Measurements from ENCODE around the gene ABITRAM.
A peak's percentile ranks its signal among the peaks of the same experiment; 100 is the strongest.

Gene ABITRAM

DNA sequence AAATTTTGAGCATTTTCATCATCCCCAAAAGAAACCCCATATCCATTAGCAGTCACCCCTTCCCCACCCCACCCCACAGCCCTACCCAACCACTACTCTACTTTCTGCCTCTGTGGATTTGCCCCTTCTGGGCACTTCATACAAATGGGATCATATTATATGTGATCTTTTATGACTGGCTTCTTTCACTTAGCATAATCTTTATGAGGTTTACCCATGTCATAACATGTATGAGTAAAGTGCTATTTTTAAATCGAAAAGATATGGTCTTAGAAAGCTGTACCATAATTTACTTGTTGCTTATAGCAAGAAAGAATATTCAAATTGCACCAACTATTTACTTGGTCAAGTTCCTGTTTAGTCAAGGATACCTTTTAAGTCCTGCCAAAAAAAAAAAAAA is 13.0 kb upstream of the ABITRAM start:
- Histone ChIP-seq H3K4me1 (ENCODE audit: low read length) (no peaks in the 10 kb centered on the region), H3K9ac (ENCODE audit: low read length) (no peak overlapping the region), H2AFZ (ENCODE audit: low read depth, low read length) (no peak overlapping the region), H3K27ac (ENCODE audit: low read length) (no peak overlapping the region), H3K4me3 (ENCODE audit: low read length) (no peak overlapping the region), H3K27me3 (ENCODE audit: low read depth, low read length) (no peaks in the 10 kb centered on the region), H3K4me2 (ENCODE audit: low read length) (no peak overlapping the region), H3K79me2 (ENCODE audit: low read length) (no peaks in the 10 kb centered on the region), H3K36me3 (replicated peaks; ENCODE audit: low read depth, low read length) (peaks cover 35% of the 10 kb centered on the region), H4K20me1 (ENCODE audit: insufficient read depth, low read length) (no peaks in the 10 kb centered on the region), H3K9me3 (ENCODE audit: insufficient read depth, low read length) (no peaks in the 10 kb centered on the region)
- no peak for TF ChIP-seq EZH2phosphoT487 (IDR thresholded peaks at IDR 0.05; ENCODE audit: low read depth)
- TF ChIP-seq, protein P1, sequence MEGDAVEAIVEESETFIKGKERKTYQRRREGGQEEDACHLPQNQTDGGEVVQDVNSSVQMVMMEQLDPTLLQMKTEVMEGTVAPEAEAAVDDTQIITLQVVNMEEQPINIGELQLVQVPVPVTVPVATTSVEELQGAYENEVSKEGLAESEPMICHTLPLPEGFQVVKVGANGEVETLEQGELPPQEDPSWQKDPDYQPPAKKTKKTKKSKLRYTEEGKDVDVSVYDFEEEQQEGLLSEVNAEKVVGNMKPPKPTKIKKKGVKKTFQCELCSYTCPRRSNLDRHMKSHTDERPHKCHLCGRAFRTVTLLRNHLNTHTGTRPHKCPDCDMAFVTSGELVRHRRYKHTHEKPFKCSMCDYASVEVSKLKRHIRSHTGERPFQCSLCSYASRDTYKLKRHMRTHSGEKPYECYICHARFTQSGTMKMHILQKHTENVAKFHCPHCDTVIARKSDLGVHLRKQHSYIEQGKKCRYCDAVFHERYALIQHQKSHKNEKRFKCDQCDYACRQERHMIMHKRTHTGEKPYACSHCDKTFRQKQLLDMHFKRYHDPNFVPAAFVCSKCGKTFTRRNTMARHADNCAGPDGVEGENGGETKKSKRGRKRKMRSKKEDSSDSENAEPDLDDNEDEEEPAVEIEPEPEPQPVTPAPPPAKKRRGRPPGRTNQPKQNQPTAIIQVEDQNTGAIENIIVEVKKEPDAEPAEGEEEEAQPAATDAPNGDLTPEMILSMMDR (IDR thresholded peaks at IDR 0.05; ENCODE audit: low read depth, low read length), result no peak

DNA sequence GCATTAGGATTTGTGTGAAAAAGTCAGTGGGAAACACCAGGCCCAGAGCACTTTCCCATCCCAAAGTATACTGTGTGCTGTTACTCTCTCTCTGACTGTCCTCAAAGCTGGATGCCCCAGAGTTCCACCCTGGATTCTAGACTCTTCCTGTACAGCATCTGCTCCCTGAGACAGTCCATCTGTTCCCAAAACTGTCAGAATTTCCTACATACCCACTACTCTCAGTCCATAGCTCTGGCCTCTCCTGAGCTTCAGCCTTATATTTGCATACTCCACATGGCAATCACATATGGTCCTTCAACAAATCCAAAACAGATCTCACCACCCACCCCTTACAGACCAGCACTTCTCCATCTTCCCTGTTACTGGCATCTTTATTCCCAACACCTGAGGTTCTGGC is 9.7 kb upstream of the ABITRAM start:
- TF ChIP-seq, protein P1 (IDR thresholded peaks at IDR 0.05; ENCODE audit: low read depth, low read length), result no peak
- TF ChIP-seq EZH2phosphoT487 (IDR thresholded peaks at IDR 0.05; ENCODE audit: low read depth), result no peak

DNA sequence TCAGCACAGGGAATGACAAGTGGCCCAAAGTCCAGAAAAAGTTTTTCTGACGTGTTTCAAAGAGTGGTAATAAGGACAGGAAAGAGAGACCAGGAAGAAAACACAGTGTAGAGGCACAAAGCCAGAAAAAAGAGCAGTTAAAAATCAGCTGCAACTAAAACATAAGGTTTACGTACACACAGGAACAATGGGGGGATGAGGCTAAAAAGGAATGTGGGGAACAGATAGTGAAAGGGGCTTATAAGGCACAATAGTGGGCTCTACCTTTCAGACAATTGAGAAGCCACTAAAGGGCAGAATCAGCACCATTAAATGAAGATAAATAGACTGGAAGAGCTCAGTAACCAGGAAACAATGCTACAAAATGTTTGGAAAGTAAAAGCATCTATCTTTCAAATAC is 5.8 kb upstream of the ABITRAM start:
- no peak overlapping the region for H3K4me2 ChIP-seq (ENCODE audit: low read length)
- H3K9me3 ChIP-seq (ENCODE audit: insufficient read depth, low read length), result no peaks in the 10 kb centered on the region
- H3K27ac ChIP-seq (ENCODE audit: low read length), result no peak overlapping the region
- H3K36me3 ChIP-seq (replicated peaks; ENCODE audit: low read depth, low read length), result peaks cover 35% of the 10 kb centered on the region
- peaks cover 22% of the 10 kb centered on the region for H3K79me2 ChIP-seq (ENCODE audit: low read length)
- H3K4me3 ChIP-seq (ENCODE audit: low read length), result no peak overlapping the region
- TF ChIP-seq, protein P1 (IDR thresholded peaks at IDR 0.05; ENCODE audit: low read depth, low read length), result no peak
- no peak for TF ChIP-seq EZH2phosphoT487 (IDR thresholded peaks at IDR 0.05; ENCODE audit: low read depth)
- H4K20me1 ChIP-seq (ENCODE audit: insufficient read depth, low read length), result no peaks in the 10 kb centered on the region; the same call in 1 of the 2 replicates
- no peak overlapping the region for H2AFZ ChIP-seq (ENCODE audit: low read depth, low read length)
- no peak overlapping the region for H3K9ac ChIP-seq (ENCODE audit: low read length)
- H3K27me3 ChIP-seq (ENCODE audit: low read depth, low read length), result no peaks in the 10 kb centered on the region
- H3K4me1 ChIP-seq (ENCODE audit: low read length), result peaks cover 6% of the 10 kb centered on the region

More for the DNA sequence above, 9.7 kb upstream of the ABITRAM start:
- Histone ChIP-seq H3K9ac (ENCODE audit: low read length) (no peak overlapping the region), H3K4me2 (ENCODE audit: low read length) (no peak overlapping the region), H3K4me3 (ENCODE audit: low read length) (no peak overlapping the region), H2AFZ (ENCODE audit: low read depth, low read length) (no peak overlapping the region), H3K36me3 (replicated peaks; ENCODE audit: low read depth, low read length) (peaks cover 46% of the 10 kb centered on the region), H3K4me1 (ENCODE audit: low read length) (no peaks in the 10 kb centered on the region), H3K27ac (ENCODE audit: low read length) (no peak overlapping the region), H3K79me2 (ENCODE audit: low read length) (no peaks in the 10 kb centered on the region), H3K9me3 (ENCODE audit: insufficient read depth, low read length) (no peaks in the 10 kb centered on the region), H4K20me1 (ENCODE audit: insufficient read depth, low read length) (no peaks in the 10 kb centered on the region; the same call in 1 of the 2 replicates), H3K27me3 (ENCODE audit: low read depth, low read length) (no peaks in the 10 kb centered on the region)

DNA sequence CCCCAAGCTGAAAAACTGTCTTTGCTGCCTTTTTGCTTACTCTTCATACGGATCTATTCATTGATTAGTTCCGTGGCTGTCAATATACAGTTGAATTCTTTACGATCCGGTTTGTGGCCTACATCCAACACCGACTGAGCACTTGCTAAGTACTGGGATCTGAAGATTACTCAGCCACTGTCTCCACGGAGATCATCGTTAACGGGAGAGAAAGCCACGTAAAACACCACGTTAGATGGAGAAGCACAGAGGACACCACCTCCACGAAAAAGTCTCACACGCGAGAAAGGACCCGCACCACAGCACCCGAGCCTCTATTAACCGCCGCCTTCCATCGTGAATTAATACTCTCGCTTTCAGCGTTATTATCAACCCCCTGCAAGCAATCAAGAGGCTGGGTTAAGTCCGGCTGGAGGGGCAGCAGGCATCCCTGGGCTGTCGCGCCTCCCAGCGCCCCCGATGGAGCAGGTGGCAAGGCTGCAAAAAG is 926 bp upstream of the ABITRAM start:
- peaks cover 9% of the 10 kb centered on the region for H3K36me3 ChIP-seq (replicated peaks; ENCODE audit: low read depth, low read length)
- no peaks in the 10 kb centered on the region for H3K9me3 ChIP-seq (ENCODE audit: insufficient read depth, low read length)
- H3K27ac ChIP-seq (ENCODE audit: low read length), result 0 out of 2 replicates have a peak overlapping the region, but pooled peaks have one; percentile 39
- peaks cover 13% of the 10 kb centered on the region for H3K4me1 ChIP-seq (ENCODE audit: low read length)
- H4K20me1 ChIP-seq (ENCODE audit: insufficient read depth, low read length), result no peaks in the 10 kb centered on the region
- H2AFZ ChIP-seq (ENCODE audit: low read depth, low read length), result peak overlapping the region; percentile 73; the same call in 1 of the 2 replicates
- peaks cover 26% of the 10 kb centered on the region for H3K79me2 ChIP-seq (ENCODE audit: low read length)
- TF ChIP-seq EZH2phosphoT487 (IDR thresholded peaks at IDR 0.05; ENCODE audit: low read depth), result no peak
- TF ChIP-seq, protein P1 (IDR thresholded peaks at IDR 0.05; ENCODE audit: low read depth, low read length), result no peak
- peak overlapping the region; percentile 78 for H3K9ac ChIP-seq (ENCODE audit: low read length)
- peak overlapping the region; percentile 95 for H3K4me2 ChIP-seq (ENCODE audit: low read length)
- no peaks in the 10 kb centered on the region for H3K27me3 ChIP-seq (ENCODE audit: low read depth, low read length)
- H3K4me3 ChIP-seq (ENCODE audit: low read length), result peak overlapping the region; percentile 99
